ENCODE data around the gene KRT80. TPM values are rescaled to one million over a fixed set of nuclear protein-coding genes. Genes with fewer than 3 reads are reported as not detected.

KRT80 gene
- polyA plus RNA-seq, 4 donors: 0.97 to 1.1 (median 1.0) TPM

GRCh38 chr12:52157566-52158150, 34.2 kb downstream of the KRT80 start:
- DNase-seq (ENCODE audit: low read depth in 4 of 4, low spot score in 2 of 4): no peak

GRCh38 chr12:52156757-52157565, 34.9 kb downstream of the KRT80 start:
- DNase-seq (ENCODE audit: low read depth in 4 of 4, low spot score in 2 of 4): peak in 2 of 4 donors; percentile 45 to 46

GRCh38 chr12:52156311-52156710, 35.5 kb downstream of the KRT80 start:
- no peak for DNase-seq (ENCODE audit: low read depth in 4 of 4, low spot score in 2 of 4)

DNA sequence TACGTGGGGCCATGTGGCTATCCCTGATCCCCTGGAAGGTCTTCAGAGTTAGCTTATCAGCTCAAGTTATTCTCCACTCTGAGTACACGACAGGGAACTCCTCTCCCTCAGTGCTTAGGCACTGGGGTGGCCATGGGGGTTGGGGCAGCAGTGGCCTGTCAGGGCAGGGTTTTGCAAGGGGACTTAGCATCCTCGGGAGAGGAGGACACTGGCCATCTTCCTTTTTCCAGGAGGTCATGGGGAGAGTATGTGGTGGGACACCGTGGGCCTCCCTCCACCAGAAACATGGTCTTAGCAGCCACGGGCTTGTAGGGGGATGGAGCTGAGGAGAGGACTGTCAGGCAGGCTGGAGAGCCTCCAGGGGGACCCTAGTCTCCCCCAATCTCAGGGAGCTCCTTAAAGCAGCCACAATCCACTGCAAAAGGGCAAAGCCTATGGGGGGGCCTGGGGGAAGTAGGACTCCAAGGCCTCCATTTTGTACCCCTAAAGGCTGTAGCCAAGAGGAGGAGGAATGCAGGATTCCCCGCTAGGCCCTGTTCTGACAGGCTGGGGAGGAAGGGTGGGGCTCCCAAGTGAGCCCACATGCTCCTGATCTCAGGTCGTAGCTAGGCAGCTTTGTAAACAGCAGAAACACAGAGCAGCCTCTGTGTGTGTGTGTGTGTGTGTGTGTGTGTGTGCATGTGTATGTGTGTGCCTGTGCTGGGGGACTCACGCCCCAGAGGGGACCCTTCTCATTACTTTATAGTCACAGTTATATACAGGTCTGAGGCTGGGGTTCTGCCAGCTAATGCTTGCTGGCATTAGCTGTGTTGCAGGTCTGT, 36.6 kb downstream of the KRT80 start:
- no peak for DNase-seq (ENCODE audit: low read depth in 4 of 4, low spot score in 2 of 4)

- DNase-seq (ENCODE audit: low read depth in 4 of 4, low spot score in 2 of 4): no peak
These were observed 38.9 kb downstream of the KRT80 start for GRCh38 chr12:52152905-52153317.

GRCh38 chr12:52151837-52152783, 39.7 kb downstream of the KRT80 start:
- DNase-seq (ENCODE audit: low read depth in 4 of 4, low spot score in 2 of 4): no peak

GRCh38 chr12:52151153-52151836, 40.5 kb downstream of the KRT80 start:
- DNase-seq (ENCODE audit: low read depth in 4 of 4, low spot score in 2 of 4): no peak

- no peak for DNase-seq (ENCODE audit: low read depth in 4 of 4, low spot score in 2 of 4)
These were observed 42.1 kb downstream of the KRT80 start for GRCh38 chr12:52149651-52150241.

GRCh38 chr12:52149182-52149641, 42.6 kb downstream of the KRT80 start:
- DNase-seq (ENCODE audit: low read depth in 4 of 4, low spot score in 2 of 4): no peak

- DNase-seq (ENCODE audit: low read depth in 4 of 4, low spot score in 2 of 4): no peak
These were observed 43.2 kb downstream of the KRT80 start for GRCh38 chr12:52148464-52149181.

GRCh38 chr12:52147964-52148463, 43.8 kb downstream of the KRT80 start:
- no peak for DNase-seq (ENCODE audit: low read depth in 4 of 4, low spot score in 2 of 4)

GRCh38 chr12:52147367-52147963, 44.3 kb downstream of the KRT80 start:
- no peak for DNase-seq (ENCODE audit: low read depth in 4 of 4, low spot score in 2 of 4)

DNA sequence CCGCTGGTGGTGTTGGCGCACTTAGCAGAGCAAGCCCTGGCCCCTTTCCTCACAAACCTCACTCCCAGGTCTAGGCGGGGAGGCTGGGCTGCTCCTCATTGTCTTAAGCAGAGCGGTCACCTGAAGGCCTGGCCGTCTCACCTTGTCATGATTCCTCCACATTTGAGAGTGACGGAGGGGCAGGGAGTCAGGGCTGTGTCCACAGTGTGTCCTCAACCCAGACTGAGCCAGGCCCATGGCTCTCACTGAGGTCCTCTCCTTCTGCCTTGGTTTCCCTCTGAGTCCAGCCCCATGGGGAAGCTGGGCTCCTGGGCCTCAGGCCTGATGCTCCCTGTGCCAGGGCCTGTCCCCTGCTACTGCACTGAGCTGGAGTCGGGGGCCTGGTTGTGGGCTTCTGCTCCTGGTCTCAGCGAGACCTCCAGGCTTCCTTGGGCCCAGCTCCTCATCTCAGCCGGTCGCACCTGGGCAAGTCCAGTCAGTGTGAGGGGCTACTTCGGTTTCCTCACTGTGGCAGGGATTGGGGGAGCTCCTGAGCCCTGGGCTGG, 44.9 kb downstream of the KRT80 start:
- DNase-seq (ENCODE audit: low read depth in 4 of 4, low spot score in 2 of 4): no peak

DNA sequence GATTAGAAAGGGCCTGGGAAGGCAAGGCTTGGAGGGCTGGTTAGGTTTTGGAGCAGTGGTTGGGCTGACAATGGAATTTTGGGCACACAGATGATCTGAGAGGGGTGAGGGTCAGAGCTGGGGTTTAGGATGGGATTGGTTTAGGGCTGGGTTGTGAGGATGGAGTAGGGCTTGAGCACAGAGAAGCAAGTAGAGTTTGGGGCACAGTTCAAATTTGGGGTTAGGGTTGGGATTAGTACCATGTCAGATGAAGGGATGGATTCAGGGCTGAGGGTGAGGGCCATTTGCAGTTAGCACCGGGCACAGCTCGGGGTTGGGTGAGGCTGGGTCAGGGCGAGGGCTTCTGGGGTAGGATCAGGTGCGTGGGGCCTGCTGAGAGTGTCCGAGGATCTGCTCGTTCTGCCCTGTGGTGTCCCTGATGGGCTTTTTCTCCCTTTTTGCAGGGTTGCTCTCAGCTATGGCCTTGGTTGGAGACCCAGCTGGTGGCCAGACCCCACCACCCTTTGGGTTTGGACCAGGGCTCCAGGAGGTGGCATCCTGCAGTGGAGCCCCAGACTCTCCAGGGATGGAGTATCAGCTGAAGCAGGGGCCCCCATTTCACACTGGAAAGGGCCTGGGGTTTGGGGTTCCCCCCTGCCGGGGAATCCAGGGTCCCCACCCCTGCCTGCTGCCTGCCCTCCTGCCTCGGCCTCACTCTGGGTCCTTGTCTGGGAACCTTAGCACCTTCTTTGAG, 45.6 kb downstream of the KRT80 start:
- DNase-seq (ENCODE audit: low read depth in 4 of 4, low spot score in 2 of 4): no peak

DNA sequence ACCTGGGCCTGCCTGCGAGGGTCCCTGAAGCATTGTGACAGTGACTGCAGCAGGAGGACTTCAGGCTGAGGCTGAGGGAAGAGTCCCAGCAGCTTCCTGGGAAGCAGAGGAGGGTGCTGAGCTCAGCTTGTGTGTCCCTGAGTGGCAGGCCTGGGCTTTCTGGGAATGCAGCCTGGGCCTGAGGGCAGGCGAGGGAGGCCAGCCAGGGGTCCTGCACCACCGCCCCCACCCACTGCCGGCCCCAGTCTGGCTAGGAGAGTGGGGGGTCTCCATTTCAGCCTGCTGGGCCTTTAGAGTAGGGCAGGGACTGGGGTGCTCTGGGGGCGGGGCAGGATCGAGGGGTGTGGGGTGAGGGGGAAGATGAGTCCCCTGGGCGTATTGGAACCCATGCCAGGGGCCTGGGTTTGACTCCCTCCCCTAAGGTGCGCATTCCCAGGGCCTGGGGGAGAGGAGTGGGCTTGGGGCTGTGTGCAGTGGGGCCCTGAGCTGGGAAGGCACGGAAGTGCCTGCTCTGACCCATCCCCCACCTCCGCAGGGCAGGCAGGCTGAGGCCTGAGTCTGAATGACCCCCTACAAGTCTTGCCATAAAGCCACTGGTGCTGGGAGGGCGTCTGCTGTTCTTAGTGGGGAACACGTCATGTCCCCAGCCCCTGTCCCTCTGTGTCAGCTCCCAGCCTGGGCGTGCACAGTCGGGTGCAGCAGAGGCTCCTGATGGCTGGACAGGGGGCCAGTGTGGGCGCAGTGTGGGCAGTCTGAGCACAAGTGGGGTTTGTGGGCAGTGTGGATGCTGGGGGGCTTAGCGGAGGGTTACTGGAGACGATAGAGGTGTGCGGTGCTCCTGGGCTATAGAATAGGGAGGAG, 46.4 kb downstream of the KRT80 start:
- DNase-seq (ENCODE audit: low read depth in 4 of 4, low spot score in 2 of 4): no peak
